ENCODE data around the gene ARL17A. TPM values are rescaled to one million over a fixed set of nuclear protein-coding genes. Genes with fewer than 3 reads are reported as not detected.

Gene ARL17A
- total RNA-seq, result 2.5 and 2.8 TPM in 2 replicates

DNA sequence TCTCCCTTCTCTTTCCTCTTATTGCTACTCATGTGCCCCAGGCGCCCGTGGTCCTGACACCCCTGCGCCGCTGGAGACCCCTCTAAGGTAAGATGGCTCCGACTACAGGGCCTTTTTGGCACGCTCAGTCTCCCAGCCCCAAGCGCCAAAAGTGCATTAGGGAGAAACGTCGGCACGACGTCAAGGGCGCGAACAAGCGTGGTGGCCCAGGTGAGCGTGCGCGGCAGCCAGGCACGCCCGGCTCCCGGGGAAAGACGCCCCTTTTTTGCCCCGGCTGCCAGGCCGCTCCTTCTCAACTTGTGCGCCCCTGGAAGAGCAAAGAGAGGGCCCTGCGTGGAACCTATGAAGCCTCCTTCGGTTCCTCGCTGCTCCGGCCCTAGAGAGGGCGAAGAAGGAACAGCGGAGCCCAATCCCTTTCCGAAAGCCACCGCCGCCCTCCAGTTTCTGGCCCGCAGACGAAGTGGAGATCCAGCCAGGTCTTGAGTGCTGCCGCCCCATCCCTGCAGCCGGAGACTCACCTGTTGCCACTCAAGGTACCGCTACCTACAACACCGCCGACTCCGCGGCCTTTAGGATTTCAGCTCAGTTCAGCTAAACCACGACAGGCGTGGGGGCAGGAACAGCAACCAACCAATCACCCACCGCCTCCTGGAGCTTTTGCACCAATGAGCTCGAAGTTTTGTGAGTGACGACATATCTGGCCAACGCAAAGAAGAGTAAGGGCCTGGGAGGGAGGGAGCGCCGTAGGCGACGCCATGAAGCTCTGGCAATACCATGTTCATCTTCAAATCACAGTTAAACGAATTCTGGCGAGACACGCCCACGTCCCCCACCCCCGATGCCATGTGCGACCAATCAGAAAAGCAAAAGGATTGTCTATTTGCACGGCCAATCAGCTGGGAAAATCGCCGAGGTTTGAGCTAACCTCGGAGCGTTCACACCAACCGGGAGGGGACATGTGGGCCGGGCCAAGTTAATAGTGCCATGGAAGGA is at the start of gene ARL17A:
ARL17A (minus strand) TSS at position 609 of the 993 bp plus-strand sequence. CDS start 3,369 bp downstream, outside the sequence.

DNA sequence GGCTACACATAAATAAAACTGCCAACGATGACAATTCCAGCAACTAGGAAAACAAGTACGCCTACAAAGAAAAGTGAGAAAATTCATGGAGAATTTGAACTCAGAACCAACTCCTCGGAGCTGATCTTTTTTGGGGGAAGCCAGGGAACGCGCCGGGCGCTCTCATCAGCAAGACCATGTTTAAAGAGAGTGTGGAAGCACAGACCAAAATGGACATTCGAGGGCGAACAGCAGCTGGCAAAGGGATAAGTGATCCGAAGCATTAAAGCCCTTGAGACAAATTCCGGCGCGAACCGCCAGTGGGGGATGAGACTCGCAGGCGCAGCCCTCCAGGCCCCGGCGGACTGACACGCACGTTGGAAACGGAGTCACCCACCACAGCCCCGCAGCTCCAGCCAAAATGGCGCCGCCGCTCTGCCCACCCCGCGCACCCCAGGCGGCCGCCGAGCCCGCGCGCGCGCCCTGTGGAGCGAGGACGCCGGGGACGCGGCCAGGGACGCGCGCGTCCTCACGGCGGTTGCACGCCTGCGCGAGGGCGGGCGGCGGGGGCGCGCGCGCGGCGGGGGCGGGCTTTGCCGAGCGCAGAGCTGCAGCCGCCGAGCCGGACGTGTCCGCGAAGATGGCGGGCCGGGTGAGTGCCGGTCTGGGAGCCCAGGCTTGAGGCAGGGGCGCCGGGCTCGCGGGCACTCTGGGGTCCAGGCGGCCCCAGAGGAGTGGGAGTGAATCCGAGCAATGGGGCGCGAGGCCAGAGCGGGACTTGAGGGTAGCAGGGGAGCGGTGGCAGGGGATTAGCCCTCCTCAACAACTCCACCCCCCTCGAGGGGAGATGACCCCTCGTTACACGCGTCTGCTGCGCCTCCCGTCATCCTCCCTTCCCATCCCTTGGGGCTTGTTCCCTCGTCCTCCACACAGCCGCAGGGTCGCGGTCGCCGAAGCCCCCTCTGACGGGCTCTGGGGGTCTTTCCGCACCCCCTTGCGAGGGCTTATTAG is 11.0 kb upstream of the ARL17A start, which contains the start of gene NSF:
NSF (plus strand) TSS at position 513 of the 990 bp plus-strand sequence; CDS start at position 620, 107 bp downstream.

DNA sequence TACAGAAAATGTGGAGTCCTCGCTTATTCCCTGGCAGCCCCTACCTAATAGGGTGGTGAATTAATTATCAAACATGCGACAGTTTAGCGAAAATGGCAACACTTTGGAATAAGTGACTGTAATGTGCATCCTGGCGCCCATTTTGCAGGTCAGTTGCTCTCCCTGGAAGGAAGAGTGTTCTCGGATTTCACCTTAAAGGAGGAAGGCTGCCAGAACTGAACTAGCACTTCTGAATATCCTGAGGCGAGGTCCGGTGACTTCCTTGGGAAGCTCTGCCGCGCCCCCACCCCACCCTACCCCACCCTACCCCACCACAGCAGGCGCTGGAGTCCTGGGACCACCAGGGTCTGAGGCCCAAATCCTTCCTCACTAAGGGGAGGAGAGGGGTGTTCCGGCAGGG is 67.3 kb downstream of the ARL17A start, which contains the start of gene LRRC37A2:
LRRC37A2 (plus strand) TSS at position 301 of the 400 bp plus-strand sequence. CDS start 245 bp downstream, outside the sequence.

Other genes starting within 250 kb of the ARL17A start
- 5.4 and 15.3 TPM in 2 replicates for gene ARL17B, start 217.9 kb downstream of the ARL17A start, total RNA-seq
- 0.42 and 1.8 TPM in 2 replicates for gene LRRC37A2, start 67.2 kb downstream of the ARL17A start, total RNA-seq
- gene NSF, start 11.0 kb upstream of the ARL17A start, total RNA-seq, result 10.9 and 16.2 TPM in 2 replicates
- 0.60 and 1.1 TPM in 2 replicates for gene WNT3, start 239.0 kb upstream of the ARL17A start, total RNA-seq

Data from airway epithelial cell (primary cell).